ENCODE measurements around the gene C11orf91. TPM values are rescaled to one million over a fixed set of nuclear protein-coding genes. Genes with fewer than 3 reads are reported as not detected.

C11orf91 gene
- total RNA-seq, 1 donor from 2014 or later = not detected

DNA sequence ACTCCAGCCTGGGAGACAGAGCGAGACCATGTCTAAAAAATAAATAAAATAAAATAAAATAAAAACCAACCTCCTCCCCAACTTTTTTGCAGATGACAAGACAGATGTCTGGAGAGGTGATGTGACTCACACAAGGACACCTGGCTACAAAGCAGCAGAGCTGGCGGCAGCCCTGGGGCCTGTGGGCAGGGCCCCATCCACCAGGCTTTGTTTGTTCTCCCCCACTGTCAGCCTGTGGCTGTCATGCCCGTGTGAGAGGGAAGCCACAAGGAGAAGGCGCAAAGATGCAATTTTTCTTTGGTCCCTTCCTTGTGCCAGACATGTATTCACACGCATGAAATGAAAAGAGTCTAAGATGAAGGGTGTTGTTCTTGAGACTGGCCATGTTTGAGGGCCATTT, 19.0 kb upstream of the C11orf91 start:
- H3K27ac ChIP-seq = no peak overlapping the region
- H3K4me3 ChIP-seq = no peak overlapping the region
- no peaks in the 10 kb centered on the region for H3K9me3 ChIP-seq
- H3K36me3 ChIP-seq = peaks cover 0 to 58% of the 10 kb centered on the region in 2 donors
- peaks cover 73% of the 10 kb centered on the region for H3K4me1 ChIP-seq
- H3K27me3 ChIP-seq = no peaks in the 10 kb centered on the region
- DNase-seq (ENCODE audit: extremely low spot score in 2 of 2) = no peak
- TF ChIP-seq POLR2A (IDR thresholded peaks at IDR 0.05) (no peak), POLR2AphosphoS5 (IDR thresholded peaks at IDR 0.05; ENCODE audit: insufficient read depth in 1 of 2, low read depth in 1 of 2) (no peak)
- intact Hi-C loops (cut with DNase I) = no loop called here

DNA sequence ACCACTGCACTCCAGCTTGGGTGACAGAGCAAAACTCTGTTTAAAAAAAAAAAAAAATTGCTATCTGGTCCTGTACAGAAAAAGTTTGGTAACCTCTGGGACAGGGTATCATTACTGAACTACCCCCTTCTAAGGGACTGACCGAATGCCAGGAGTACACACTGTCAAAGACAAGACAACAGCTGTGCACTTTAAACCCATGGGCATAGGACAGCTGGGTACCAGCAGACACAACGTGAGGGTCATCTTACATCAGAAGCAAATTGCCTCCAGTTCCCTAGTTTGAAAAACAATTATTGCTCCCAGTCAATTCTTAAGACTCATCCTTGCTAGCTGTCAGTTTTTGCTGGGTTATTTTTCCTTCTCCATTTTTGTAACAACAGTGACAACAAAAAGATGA, 17.8 kb upstream of the C11orf91 start:
- H3K36me3 ChIP-seq = peaks cover 0 to 61% of the 10 kb centered on the region in 2 donors
- TF ChIP-seq, protein P1, sequence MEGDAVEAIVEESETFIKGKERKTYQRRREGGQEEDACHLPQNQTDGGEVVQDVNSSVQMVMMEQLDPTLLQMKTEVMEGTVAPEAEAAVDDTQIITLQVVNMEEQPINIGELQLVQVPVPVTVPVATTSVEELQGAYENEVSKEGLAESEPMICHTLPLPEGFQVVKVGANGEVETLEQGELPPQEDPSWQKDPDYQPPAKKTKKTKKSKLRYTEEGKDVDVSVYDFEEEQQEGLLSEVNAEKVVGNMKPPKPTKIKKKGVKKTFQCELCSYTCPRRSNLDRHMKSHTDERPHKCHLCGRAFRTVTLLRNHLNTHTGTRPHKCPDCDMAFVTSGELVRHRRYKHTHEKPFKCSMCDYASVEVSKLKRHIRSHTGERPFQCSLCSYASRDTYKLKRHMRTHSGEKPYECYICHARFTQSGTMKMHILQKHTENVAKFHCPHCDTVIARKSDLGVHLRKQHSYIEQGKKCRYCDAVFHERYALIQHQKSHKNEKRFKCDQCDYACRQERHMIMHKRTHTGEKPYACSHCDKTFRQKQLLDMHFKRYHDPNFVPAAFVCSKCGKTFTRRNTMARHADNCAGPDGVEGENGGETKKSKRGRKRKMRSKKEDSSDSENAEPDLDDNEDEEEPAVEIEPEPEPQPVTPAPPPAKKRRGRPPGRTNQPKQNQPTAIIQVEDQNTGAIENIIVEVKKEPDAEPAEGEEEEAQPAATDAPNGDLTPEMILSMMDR (IDR thresholded peaks at IDR 0.05) = no peak
- no peak for TF ChIP-seq POLR2A (IDR thresholded peaks at IDR 0.05)
- TF ChIP-seq POLR2AphosphoS5 (IDR thresholded peaks at IDR 0.05; ENCODE audit: insufficient read depth in 1 of 2, low read depth in 1 of 2) = no peak

DNA sequence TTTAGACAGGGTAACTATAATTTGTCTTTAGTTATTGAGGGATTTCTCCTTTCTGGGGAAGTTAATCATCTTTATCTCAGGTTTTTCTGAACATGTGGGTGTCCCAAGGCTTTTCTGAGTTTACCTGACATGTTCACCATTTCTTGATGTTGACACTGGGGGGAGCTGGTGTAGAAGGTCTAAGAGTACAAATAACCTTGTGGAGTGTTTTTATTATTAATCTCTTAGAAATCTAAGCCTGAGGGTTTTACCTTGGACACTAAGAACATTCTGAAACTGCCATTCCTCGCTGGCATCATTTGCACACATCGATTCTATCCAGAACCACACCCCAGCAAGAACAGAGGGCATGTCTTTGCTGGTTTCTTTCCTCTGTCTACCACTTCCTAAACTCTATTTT, 15.6 kb upstream of the C11orf91 start:
- intact Hi-C loops (cut with DNase I) = no loop called here
- peaks cover 40% of the 10 kb centered on the region for H3K4me1 ChIP-seq
- H3K9me3 ChIP-seq = no peaks in the 10 kb centered on the region
- DNase-seq (ENCODE audit: extremely low spot score in 2 of 2) = no peak
- no peak overlapping the region for H3K4me3 ChIP-seq
- H3K27me3 ChIP-seq = no peaks in the 10 kb centered on the region
- no peak for TF ChIP-seq POLR2AphosphoS5 (IDR thresholded peaks at IDR 0.05; ENCODE audit: insufficient read depth in 1 of 2, low read depth in 1 of 2)
- no peak for TF ChIP-seq POLR2A (IDR thresholded peaks at IDR 0.05)
- TF ChIP-seq, protein P1 (IDR thresholded peaks at IDR 0.05) = no peak
- H3K36me3 ChIP-seq = peaks cover 0 to 69% of the 10 kb centered on the region in 2 donors
- peak overlapping the region; percentile 31 for H3K27ac ChIP-seq

More for the DNA sequence above, 17.8 kb upstream of the C11orf91 start:
- intact Hi-C loops (cut with DNase I) = no loop called here
- no peak overlapping the region for H3K27ac ChIP-seq
- peaks cover 62% of the 10 kb centered on the region for H3K4me1 ChIP-seq
- no peak for DNase-seq (ENCODE audit: extremely low spot score in 2 of 2)
- H3K4me3 ChIP-seq = no peak overlapping the region
- no peaks in the 10 kb centered on the region for H3K27me3 ChIP-seq
- no peaks in the 10 kb centered on the region for H3K9me3 ChIP-seq

DNA sequence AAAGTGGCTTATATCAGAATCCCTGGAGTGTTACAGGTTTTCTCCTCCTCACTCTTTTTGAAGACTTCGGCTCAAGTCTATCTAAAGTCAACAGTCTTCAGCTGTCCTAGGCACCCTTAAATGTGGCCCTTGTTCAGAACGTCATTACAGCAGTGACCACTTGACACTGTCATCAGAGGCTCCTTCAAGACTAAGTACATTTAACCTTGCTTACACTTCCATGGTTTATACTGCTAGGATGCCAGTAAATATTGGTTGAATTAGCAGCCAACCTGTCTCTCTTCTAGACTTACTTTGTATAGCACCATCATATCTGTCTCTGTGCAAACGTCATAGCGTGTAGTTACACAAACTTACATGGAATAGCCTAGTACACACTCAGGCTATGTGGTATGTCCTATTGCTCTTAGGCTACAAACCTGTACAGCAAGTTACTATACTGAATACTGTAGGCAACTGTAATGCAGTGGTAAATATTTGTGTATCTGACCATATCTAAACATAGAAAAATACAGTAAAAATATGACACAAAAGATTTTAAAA, 13.3 kb upstream of the C11orf91 start:
- DNase-seq (ENCODE audit: extremely low spot score in 2 of 2) = no peak
- Histone ChIP-seq H3K27me3 (no peaks in the 10 kb centered on the region), H3K36me3 (peaks cover 0 to 65% of the 10 kb centered on the region in 2 donors), H3K4me1 (peaks cover 22% of the 10 kb centered on the region), H3K4me3 (no peak overlapping the region), H3K27ac (no peak overlapping the region), H3K9me3 (no peaks in the 10 kb centered on the region)
- intact Hi-C loops (cut with DNase I) = no loop called here
- TF ChIP-seq POLR2A (IDR thresholded peaks at IDR 0.05) = no peak
- no peak for TF ChIP-seq POLR2AphosphoS5 (IDR thresholded peaks at IDR 0.05; ENCODE audit: insufficient read depth in 1 of 2, low read depth in 1 of 2)
- TF ChIP-seq, protein P1 (IDR thresholded peaks at IDR 0.05) = no peak

DNA sequence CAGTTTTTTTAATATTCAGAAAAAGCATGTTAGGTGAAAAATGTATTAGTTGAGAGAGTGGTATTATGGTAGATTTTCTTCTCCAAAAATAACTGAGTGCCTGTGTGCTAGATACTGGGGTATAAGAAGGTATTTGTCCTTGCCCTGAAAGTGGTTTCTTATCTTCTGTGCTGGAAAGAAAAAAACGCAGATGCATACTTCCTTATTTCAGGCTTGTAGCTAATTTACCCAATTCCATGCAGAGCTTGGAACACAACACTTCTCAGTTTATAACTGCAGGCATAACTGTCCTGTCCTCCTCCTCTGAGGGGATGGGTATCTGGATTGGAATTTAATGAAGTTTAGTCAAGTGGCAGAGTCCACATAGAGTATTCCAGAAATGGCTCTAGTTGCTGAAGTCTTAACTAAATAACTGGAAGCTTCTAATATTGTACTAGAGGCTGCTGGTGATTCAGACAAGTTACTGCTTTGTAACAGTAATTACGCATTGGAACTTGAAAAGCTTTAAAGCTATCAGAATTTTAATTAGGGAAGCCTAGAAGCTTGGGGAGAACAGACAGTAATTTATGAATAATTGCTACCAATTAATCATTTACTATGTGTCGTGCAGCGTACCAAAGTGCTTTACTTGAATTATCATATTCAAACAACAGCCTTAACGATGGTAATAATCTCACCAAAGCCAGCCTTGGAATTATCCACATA, 12.7 kb upstream of the C11orf91 start:
- H3K4me3 ChIP-seq = no peak overlapping the region
- intact Hi-C loops (cut with DNase I) = no loop called here
- peaks cover 0 to 65% of the 10 kb centered on the region in 2 donors for H3K36me3 ChIP-seq
- no peaks in the 10 kb centered on the region for H3K27me3 ChIP-seq
- no peak for DNase-seq (ENCODE audit: extremely low spot score in 2 of 2)
- H3K27ac ChIP-seq = no peak overlapping the region
- TF ChIP-seq POLR2AphosphoS5 (IDR thresholded peaks at IDR 0.05; ENCODE audit: insufficient read depth in 1 of 2, low read depth in 1 of 2) (no peak), POLR2A (IDR thresholded peaks at IDR 0.05) (no peak)
- TF ChIP-seq, protein P1 (IDR thresholded peaks at IDR 0.05) = no peak
- H3K9me3 ChIP-seq = no peaks in the 10 kb centered on the region
- H3K4me1 ChIP-seq = peaks cover 22% of the 10 kb centered on the region

All from vagina (tissue), 2 donors.